SK-N-MC (cell line): Measurements from ENCODE around the gene PALD1.

ENCODE experiments used
- EZH2 ChIP-seq: fragments of 200-600 bp; sonication (generic); IDR thresholded peaks from one replicate; pipeline ENCODE4 v1.6.1; 2017; ENCODE audit warnings: antibody characterized with exemption
- FOXP2 ChIP-seq: optimal IDR thresholded peaks from 2 replicates; pipeline ENCODE3; 2011; ENCODE audit warnings: mild to moderate bottlenecking, moderate library complexity; ENCODE audit not compliant: insufficient read depth; ENCODE audit errors: extremely low read length, control extremely low read depth
- POLR2AphosphoS5 ChIP-seq: IDR thresholded peaks from 2 replicates; pipeline ENCODE4 v1.6.1; 2012; ENCODE audit warnings: mild to moderate bottlenecking, low read depth, low read length, borderline replicate concordance

DNA sequence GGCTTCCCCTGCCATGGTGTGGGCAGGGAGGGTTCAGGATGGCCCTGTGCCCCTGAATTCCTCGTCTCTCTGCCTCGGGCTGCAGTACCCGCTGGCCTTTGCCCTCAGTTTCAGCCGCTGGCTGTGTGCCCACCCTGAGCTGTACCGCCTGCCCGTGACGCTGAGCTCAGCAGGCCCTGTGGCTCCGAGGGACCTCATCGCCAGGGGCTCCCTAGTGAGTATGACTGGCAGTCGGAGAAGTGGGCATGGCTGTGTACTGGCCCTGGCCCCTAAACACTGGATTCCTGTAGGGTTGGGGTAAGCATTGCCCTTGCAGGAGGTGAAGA, 59.6 kb downstream of the PALD1 start:
- no peak for TF ChIP-seq EZH2
- no peak for TF ChIP-seq POLR2AphosphoS5
- no peak for TF ChIP-seq FOXP2
